Activated naive CD4-positive, alpha-beta T cell treated with anti-CD3 and anti-CD28 coated beads, Interleukin-2, amount 50 U/mL, for 16 hours (primary cell): ENCODE measurements around the gene WFIKKN1.
"Not testable (repeated sequence)": the region's sequence is repeated elsewhere in the genome, so short reads cannot be mapped to it uniquely, and the experiment has no call there.

Experiments
- DNase-seq: peaks from one replicate; pipeline ENCODE4 v3.0.0-alpha.2; 2020

WFIKKN1 gene

DNA sequence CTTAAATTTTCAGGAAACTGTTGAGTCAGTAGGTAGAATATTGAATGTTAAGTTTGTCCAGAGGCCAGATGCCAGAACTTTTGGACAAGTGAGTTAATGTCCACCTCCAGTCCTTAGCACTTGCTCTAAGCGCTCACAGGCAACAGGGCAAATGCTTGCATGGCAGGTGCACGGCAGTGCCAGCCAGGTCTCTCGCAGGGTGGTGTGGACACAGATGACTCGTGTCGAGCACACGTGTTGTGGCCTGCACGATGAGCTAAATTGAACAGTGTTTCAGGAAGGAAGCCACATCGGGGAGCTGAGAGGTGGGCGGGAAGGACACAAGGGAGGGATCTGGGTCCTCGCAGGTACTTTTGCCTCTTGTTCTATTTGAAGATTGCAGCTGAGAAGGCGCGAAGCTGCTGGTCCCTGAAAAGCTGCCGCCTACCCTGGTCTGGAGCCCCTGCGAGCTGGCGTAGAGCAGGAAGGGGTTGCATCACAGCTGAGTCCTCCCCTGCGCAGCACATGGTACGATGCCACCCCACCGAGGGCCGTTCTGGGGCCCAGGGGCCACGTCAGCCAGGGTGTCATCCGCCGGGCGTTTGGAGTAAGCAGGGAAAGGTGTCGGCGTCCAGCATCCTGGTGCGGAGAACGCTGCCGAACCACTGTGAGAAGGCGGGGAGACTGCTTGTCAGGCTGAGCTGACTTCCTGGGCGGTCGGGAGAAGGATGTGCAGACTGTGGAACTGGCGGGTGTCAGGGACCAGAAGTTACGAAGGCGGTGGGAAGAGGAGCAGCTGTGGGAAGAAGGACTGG lies 34.6 kb upstream of the WFIKKN1 start:
- no peak for DNase-seq

DNA sequence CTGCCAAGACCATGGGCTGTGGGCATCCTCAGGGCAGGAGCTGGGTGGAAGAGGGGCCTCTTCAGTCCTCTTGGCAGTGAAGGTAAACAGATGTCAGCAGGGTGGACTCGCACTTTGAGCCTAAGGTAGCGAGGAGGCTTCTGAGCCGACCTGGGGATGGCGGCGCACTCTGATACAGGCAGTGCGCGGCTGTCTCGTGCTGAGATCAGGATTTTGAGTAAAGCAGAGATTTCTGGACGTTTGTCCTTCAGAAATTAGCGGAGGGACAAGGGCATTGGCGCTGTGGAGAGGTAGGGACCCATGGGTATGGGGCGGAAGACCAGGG lies 34.1 kb upstream of the WFIKKN1 start:
- DNase-seq, result no peak

DNA sequence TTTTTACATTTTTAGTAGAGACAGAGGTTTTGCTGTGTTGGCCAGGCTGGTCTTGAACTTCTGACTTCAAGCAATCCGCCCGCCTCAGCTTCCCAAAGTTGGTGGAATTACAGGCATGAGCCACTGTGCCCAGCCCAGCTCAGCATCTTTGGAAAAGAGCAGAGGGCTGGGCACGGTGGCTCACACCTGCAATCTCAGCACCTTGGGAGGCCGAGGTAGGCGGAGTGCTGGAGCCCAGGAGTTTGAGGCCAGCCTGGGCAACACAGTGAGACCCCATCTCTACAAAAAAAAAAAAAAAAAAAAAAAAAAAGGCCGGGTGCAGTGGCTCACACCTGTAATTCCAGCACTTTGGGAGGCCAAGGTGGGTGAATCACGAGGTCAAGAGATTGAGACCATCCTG lies 33.1 kb upstream of the WFIKKN1 start:
- not testable (repeated sequence) for DNase-seq

DNA sequence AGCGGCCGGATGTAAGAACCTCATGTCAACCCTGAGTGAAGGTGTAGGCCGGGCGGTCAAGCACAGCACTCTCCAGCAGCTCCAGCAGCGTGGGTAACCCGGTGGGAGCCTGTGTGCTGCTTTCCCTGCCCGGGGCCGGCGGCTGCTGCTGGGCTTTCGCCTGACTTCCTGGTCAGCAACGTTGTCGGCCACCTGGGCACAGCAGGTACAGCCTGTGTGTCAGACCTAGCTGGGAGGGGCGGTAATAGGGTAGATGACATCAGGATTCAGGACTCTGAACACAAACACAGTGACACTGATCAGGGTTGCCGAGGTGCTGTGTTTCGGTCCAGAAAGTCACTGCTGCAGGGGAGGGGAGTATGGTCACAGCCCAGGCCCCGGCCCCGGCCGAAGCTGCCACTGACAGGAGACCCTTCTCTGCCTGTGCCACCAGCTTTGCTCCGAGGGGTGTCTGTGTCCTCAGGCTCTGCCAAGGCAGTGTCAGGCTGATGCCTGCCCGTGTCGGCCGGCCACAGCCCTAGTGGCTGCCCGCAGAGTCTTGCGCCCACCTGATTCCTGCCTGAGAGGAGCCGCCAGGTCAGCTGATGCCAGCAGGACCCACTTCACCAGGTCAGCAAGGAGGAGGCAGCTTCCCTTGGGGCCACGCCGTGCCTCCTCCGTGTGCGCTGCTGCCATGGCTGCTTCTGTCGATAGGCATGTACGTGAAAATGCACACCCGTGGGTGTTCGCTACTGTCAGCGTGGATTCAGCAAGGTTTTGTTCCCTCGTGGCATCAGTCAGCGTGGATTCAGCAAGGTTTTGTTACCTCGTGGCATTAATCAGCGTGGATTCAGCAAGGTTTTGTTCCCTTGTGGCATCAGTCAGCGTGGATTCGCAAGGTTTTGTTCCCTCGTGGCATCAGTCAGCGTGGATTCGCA lies 31.7 kb upstream of the WFIKKN1 start:
- no peak for DNase-seq

DNA sequence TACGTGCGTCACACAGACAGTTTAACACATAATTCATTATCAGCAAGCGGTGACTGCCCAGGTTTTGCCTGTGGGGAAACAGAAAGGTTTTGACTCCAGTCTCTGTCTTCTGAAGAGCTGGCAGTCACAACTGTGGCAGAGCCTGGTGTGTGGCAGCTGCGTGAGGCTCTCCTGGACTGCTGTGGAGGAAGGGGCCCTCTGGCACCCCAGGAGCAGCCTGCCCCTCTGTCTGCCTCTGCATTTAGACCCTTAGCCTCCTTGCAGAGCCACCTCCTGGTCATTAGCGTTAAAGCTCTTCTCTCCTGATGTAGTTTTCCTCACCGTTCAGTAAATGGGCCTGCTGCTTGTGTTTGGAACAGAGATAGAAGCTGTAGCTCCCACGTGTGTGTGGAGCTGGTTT lies 30.0 kb upstream of the WFIKKN1 start:
- no peak for DNase-seq

DNA sequence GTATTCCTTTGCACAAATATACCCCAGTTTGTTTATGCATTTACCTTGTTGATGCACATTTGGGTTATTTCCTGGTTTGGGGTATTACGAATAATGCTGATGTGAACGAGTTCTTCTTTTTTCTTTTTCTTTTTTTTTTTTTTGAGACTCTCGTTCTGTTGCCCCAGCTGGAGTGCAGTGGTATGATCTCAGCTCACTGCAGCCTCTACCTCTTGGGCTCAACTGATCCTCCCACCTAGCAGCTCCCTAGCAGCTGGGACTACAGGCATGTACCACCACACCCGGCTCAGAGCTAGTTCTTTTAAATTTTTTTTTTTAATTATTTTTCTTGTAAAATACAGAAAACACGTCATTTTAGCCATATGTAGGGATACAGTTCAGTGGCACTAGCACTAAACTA lies 26.9 kb upstream of the WFIKKN1 start:
- DNase-seq, result no peak

DNA sequence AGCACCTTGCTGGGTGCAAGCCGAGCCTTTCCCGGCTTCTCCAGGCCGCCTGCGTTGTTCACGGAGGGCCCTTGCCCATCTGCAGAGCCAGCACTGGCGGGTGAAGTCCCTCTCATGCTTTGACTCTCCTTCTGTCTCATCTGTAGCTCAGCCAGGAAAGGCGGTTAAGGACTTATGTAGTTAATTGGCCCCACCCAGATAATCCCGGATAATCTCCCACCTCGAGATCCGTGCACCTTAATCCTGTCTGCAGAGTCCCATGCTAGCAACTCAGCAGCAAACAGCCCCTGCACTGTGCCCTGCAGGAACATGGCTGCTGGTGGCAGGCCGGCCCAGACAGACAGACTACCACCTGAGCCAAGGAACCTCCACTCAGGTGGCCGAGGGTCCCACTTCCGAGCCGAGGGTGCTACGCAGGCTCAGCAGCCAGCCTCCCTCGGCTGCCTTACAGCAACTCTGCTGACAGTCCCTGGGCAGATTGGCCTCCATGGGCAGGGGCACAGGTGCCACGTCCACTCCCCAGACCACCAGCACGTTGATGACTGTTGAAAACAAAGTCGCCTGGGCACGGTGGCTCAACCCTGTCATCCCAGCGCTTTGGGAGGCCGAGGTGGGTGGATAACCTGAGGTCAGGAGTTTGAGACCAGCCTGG lies 24.0 kb upstream of the WFIKKN1 start:
- no peak for DNase-seq

DNA sequence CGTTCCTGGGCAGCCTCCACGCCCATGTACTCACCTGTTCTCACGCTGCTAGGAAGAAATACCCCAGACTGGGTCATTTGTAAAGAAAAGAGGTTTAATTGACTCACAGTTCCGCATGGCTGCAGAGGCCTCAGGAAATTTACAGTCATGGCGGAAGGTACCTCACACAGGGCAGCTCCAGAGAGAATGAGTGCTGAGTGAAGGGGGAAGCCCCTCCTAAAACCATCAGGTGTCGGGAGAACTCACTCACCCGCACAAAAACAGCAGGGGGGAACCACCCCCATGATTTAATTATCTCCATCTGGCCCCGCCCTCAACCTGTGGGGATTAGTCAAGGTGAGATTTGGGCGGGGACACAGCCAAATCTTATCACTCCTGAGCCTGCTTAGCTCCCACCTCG lies 22.8 kb upstream of the WFIKKN1 start:
- peak; percentile 40 for DNase-seq

DNA sequence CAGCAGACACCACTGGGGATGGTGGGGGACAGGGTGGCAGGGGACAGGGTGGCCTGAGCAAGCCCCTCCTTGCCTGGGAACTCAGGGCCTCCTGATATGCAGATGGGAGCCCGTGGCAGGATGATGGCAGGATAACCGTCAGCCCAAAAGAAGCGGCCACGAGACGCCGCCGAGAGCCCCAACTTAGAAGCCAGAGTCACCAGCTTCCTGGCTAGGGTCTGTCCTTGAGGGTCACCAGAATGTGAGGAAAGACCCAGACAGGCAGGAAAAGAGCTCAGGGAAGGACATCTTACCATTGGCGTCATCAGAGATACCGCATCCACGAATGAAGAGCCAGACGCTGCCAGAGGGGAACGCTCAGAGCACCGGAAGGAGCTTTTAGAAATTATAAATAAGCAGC lies 21.5 kb upstream of the WFIKKN1 start:
- DNase-seq, result no peak

DNA sequence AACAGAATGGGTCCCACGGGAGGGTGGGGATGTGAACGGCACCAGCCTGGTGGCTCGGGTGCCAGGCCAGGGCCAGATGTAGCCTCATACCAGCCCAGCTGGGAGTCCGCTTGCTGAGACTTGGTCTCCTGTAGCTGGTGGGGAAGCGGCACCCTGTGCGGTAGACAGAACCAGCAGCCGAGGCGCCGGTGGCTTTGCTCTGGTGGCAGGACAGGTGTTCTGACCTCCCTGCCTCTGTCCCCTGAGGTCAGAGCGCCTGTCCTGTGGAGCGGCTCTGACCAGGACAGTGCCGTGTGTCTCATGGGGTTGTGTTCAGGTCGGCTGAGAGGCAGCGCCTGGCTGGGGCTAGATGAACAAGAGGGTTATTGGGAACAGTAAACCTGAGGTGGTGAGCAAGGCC lies 20.8 kb upstream of the WFIKKN1 start:
- no peak for DNase-seq

DNA sequence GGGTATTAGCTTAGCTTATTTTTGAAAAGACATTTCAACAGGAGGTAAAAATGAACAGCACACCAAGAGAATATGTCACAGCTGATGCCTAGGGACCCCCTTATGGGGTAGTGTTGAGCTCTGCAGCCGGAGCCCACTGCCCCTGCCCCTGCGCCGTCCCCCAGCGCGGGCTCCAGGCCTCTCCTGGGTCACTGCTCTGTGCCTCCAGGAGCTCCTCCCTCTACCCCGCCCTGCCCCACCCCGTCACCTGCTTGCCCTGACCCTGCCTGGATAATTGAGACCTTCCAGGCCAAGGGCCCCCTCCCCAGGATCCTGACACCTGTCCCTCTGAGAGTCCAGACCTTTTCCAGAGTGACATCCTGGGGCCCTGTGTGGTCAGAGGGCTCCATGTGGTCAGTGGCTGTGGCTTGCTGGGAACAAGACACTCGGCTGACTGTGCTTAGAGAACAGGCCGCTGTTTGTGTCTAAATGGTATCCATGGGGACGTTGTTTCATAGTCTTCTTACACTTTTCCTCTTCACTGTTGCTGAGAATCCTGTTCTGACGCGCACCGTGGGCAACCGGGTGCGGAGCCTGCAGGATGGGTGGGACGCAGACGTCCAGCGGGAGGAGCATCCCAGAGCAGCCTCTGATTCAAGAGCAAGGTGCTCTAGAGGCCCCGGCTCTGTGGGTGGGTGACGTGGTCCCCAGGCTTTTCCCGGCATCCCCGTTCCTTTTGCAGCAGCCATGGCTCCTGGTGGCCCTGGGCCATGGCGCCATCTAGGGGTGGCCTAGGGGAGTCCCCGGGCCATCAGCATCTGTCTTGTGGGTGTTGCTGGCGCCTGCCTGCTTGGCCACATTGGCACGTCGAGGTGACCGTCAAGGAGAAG lies 20.0 kb upstream of the WFIKKN1 start:
- peak; percentile 64 for DNase-seq

DNA sequence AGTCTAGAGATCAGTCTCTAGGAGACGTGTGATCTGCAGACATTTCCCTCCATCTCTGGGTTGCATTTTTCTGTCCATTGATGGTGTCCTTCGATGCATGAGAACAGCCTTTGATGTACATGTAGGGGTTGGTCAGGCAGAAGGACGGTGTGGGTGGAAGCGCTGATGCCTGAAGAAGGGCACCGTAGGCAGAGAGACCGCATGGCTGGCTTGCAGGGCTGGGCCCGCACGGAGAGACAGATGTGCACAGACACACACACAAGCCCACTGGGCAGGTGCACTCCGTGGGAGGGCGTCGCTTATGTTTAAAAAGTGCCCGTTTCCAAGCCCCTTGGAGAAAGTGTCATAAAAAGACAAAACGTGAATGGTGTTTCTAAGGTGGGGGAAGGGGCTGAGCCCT lies 15.7 kb upstream of the WFIKKN1 start:
- no peak for DNase-seq

DNA sequence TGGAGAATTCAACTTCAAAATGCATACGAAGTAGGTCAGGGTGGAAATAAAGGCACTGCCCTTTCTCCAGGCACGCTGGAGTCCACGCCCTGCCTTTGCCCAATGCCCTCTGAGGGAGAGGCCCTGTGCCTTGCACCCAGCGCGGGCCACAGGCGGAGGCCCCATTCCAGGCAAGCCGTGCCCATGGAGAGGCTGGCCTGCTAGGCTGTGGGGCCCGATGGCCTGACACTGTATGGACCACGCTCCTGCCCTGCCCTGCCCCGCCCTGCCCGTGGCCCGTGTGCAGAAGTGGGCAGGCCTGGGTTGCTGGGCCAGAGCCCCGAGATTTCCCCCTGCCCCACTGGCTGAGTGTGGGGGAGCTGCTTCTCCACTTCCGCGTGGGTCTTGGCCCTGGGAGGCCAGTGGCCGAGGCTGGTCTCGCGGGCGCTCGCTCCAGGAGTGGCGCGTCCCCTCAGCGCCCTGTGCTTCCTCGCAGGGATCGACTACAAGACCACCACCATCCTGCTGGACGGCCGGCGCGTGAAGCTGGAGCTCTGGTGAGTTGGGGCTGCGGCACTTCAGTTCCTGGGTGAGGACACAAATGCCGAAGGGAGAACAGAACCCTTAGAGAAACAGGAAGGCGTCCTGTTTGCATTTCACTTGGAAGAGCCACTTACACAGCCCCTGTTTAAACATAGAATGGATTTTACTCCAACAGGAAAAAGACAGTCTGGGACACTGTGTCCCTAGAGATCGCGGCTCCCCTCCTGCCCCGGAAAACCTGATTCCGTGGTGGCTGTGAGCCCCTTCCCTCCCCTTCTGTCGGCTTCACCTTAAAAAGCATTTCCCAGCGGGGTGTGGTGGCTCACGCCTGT lies 13.8 kb upstream of the WFIKKN1 start:
- no peak for DNase-seq

DNA sequence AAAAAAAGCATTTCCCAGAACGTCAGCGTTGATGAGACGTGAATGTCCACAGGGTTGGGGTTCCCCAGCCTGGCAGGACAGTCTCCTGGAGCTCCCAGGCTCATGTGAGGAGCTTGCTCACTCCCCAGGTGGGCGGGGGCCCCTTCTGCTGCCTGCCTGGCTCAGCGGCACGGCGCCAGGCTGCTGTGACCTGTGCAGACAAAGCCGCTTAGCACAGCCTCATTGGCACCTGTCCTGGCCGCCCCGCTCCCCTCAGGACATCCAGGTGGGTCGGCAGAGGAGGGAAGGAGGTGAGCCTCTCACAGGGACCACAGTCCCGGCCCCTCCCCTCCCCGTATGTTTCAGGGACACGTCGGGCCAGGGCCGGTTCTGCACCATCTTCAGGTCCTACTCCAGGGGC lies 12.9 kb upstream of the WFIKKN1 start:
- no peak for DNase-seq

DNA sequence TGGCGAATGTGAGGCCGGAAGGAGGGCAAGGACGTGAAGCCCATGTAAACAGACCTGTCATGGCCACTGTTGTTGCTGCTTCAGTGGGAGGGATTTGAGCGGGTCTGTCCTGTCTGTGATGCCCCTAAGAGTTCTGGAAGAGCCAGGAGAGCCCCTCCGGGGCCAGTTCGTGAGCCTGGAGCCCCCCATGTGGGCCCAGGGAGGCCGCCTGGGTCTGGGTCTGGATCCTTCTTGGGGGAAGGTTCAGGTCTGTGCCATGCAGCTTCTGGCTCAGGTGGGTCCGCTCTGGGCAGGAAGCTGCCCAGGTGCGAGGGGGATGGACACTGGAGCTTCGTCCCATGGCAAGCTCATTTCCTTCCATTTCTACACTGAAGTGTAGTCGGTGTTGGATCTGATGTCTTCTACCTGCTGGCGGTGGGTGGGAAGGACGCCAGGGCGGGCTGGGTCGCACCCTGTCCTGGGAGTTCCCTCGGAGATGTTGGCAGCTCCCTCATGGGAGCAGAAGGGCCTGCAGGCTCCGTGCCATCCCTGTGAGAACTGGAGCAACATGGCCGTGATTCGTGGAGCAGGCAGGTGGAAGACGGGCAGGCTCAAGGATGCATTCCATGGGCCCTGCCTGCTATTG lies 11.2 kb upstream of the WFIKKN1 start:
- DNase-seq, result no peak

DNA sequence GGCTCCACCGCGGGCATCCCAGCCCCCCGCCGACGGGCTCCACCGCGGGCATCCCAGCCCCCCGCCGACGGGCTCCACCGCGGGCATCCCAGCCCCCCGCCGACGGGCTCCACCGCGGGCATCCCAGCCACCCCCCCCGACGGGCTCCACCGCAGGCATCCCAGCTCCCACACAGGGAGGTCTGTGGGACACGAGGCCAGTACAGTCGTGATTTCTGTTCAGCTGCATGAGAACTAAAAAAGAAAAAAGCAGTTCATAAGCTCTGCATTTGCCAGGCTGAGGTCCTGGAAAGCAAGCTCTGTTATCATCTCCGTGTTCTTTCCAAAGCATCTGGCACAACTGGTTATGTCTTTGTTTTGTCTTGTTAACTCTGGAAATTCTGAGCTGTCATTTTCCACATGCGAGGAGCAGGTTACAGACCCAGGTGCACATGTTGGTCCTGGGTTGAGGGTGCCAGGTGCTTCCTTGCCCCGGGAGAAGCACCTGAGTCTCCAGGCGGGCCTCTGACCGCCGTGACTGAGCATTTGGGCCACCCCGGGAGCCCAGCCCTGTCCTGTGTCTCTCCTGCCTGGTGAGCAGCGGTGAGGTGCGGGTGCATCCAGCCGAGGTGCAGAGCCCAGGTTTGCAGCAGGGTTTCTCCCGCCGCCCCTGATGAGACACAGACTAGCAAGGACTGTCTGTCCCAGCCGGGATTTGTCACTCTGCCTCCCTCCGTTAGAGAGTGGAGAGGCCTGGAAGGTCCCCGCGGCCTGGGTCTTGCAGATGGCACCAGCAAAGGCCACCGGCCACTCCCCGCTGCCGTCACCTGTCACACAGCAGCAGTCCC lies 9.9 kb upstream of the WFIKKN1 start:
- no peak for DNase-seq

DNA sequence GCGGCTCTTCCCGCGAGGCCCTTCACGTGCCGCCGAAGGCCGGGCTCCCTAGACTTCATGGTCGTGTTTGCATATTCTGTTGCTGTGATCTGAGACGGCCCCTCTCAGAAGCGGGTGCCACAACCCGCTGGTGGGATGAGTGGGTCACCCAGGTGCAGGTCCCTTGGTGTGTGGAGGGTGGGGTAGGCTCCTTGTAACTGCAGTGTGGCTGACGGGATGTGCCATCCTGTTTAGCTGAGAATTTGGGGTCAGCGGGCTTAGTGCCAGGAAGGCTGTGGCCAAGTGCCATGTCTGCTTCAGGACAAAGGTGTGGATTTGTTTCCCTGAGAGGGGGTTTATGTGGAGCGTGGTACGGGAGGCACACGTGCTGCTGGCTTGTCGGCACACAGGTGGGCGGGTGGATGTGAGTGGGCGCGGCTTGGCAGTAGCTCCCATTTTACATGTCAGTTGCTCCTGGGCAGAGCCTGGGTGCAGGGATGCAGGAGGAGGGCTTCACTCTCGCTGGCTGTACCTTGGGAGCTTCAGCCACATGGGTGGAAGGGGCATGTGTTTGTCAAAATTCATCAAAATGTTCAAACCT lies 9.2 kb upstream of the WFIKKN1 start:
- DNase-seq, result no peak

DNA sequence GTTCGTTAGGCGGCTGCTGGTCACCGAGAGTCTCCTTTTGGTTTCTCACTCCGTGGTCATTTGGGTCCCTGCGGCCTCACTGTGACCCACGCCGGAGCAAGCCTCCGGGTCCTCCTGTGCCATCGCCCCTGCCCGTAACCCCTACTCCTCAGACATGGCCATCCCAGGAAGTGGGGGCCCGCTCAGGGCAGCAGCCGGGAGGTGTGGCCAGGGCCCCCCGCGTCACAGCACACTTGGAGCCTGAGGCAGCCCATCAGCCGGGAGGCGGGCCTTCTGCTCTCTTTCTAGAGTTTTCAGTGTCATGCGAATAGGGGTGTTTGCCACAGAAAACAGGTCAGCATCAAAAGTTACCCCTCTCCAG lies 7.9 kb upstream of the WFIKKN1 start:
- DNase-seq, result no peak

DNA sequence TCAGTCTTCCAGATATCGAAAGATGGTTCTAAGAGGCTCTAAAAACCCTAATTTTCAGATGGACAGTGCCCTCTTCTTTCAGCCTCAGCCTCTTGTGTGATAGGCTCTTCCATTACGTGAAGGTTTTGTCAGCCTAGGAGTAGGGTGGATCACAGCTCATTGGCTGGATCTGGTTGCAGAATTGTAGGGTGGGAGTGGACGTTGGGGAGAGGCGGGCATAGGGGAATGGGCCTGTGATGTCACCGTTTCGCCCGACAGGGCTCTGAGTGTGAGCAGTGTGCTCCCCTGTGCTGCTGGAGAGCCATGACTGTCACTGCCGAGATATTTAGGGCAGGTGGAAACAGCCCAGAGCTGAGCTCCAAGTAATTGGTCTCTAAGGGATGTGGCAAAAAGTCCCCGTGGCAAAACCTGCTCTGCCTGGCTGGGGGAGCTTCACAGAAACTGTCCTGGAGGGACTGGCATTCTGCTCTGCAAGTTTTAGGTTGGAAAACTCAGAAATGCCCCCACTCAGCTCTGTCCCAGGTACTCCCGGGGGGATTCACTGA lies 6.2 kb upstream of the WFIKKN1 start:
- DNase-seq, result no peak
